Endothelial cell of umbilical vein (primary cell): ENCODE data around the gene BPTF. TPM values are rescaled to one million over a fixed set of nuclear protein-coding genes. Genes with fewer than 3 reads are reported as not detected.
"Not testable (repeated sequence)": the region's sequence is repeated elsewhere in the genome, so short reads cannot be mapped to it uniquely, and the experiment has no call there.

Source experiments
- BruUV-seq: library from RNA; stranded (reverse); fragments of 400-500 nt; replicated peaks from 2 replicates; lab custom pipeline; 2021; lab: Mats Ljungman, UMichigan
- CTCF ChIA-PET: fragments of 300-600, 350-600 bp; sonication (Branson Sonifier 250); formaldehyde crosslinking; loops from one replicate; lab custom pipeline; 2021; ENCODE audit warnings: antibody characterized with exemption, inconsistent platforms; lab: Charles Lee
- POLR2A ChIA-PET: fragments of 300-600, 350-600 bp; sonication (Branson Sonifier 250); formaldehyde crosslinking; loops from one replicate; lab custom pipeline; 2021; ENCODE audit warnings: antibody characterized with exemption, inconsistent platforms; lab: Charles Lee
- DNase-seq: peaks from one replicate; pipeline ENCODE4 v3.0.0-alpha.2; 2011; ENCODE audit warnings: low read depth, low spot score
- FAIRE-seq: peaks from 2 replicates; lab custom pipeline; 2011; peaks lifted over from hg19 to GRCh38; lab: Jason Lieb, UNC
- H2AFZ ChIP-seq: 2 replicates; pipeline ENCODE4 v1.6.0; 2012; ENCODE audit warnings: low read depth, low read length, control low read depth, inconsistent platforms
- H3K27ac ChIP-seq: 2 replicates; pipeline ENCODE4 v1.5.1; 2011; ENCODE audit warnings: low read depth, mild to moderate bottlenecking, control low read depth, low read length, moderate library complexity; ENCODE audit not compliant: insufficient read depth
- H3K27me3 ChIP-seq, 2 experiments: 2 replicates each; pipeline versions ENCODE4 v1.6.0 to v1.6.1; 2011; ENCODE audit warnings: low read length in 2 of 2, mixed read lengths in 1 of 2; ENCODE audit not compliant: control insufficient read depth in 2 of 2, insufficient read depth in 2 of 2
- H3K36me3 ChIP-seq, 2 experiments: 2 replicates in 1 of 2; 3 replicates in 1 of 2; pipeline ENCODE4 v1.5.1; 2011; ENCODE audit warnings: low read length in 2 of 2, mild to moderate bottlenecking in 1 of 2, moderate library complexity in 1 of 2; ENCODE audit not compliant: control insufficient read depth in 2 of 2, insufficient read depth in 2 of 2; ENCODE audit errors: extremely low read depth in 1 of 2
- H3K4me1 ChIP-seq: 3 replicates; pipeline ENCODE4 v1.5.1; 2011; ENCODE audit warnings: mild to moderate bottlenecking, low read length; ENCODE audit not compliant: control insufficient read depth, insufficient read depth; ENCODE audit errors: extremely low read depth
- H3K4me2 ChIP-seq: 2 replicates; pipeline ENCODE4 v1.6.1; 2011; ENCODE audit warnings: low read length, control low read depth, mixed read lengths; ENCODE audit not compliant: insufficient read depth
- H3K4me3 ChIP-seq, 3 experiments: fragments of 200-600 bp in 1 of 3; sonication (generic), shearing (Covaris generic) in 1 of 3; replicated peaks in 1 of 3; 2 replicates each; pipeline ENCODE4 v1.5.1; 2011 to 2016; ENCODE audit warnings: control low read depth in 3 of 3, low read length in 3 of 3, mild to moderate bottlenecking in 2 of 3, inconsistent platforms in 1 of 3, low read depth in 1 of 3, moderate library complexity in 1 of 3; ENCODE audit not compliant: insufficient read depth in 1 of 3
- H3K79me2 ChIP-seq: 2 replicates; pipeline ENCODE4 v1.6.0; 2012; ENCODE audit warnings: low read length, inconsistent platforms; ENCODE audit not compliant: control insufficient read depth, insufficient read depth
- H3K9ac ChIP-seq: replicated peaks from 2 replicates; pipeline ENCODE3; 2011; ENCODE audit warnings: low read length, control low read depth; ENCODE audit not compliant: insufficient read depth; ENCODE audit errors: extremely low read depth
- H3K9me1 ChIP-seq: replicated peaks from 3 replicates; pipeline ENCODE4 v1.6.0; 2011; ENCODE audit warnings: mild to moderate bottlenecking, low read length; ENCODE audit not compliant: control insufficient read depth, insufficient read depth; ENCODE audit errors: extremely low read depth
- H3K9me3 ChIP-seq: replicated peaks from 2 replicates; pipeline ENCODE4 v1.5.1; 2012; ENCODE audit warnings: low read length, inconsistent platforms; ENCODE audit not compliant: control insufficient read depth, insufficient read depth
- H4K20me1 ChIP-seq: replicated peaks from 2 replicates; pipeline ENCODE3; 2011; ENCODE audit warnings: mild to moderate bottlenecking, low read length; ENCODE audit not compliant: control insufficient read depth, insufficient read depth; ENCODE audit errors: extremely low read depth
- EZH2 ChIP-seq: IDR thresholded peaks from 2 replicates; pipeline ENCODE4 v1.6.1; 2012; ENCODE audit warnings: borderline replicate concordance, low read depth, mild to moderate bottlenecking, moderate library complexity, low read length, inconsistent platforms; ENCODE audit not compliant: severe bottlenecking
- FOS ChIP-seq: IDR thresholded peaks from 2 replicates; pipeline ENCODE4 v1.6.1; 2011; ENCODE audit warnings: mild to moderate bottlenecking, low read length, moderate library complexity, borderline replicate concordance; ENCODE audit not compliant: insufficient read depth
- dilution Hi-C: fragments of 300-500 bp; cut with MboI; formaldehyde crosslinking; loops from one replicate; pipeline ENCODE4 v1.15.0; 2019; ENCODE audit warnings: low sequenced_read_pairs; ENCODE audit not compliant: extremely low pct_ligation_motif_present
- intact Hi-C: fragments of 100-400 bp; cut with micrococcal nuclease; formaldehyde crosslinking; loops from one replicate; pipeline ENCODE4 v1.10.0; 2022
- polyA plus RNA-seq, 4 experiments: library from polyadenylated mRNA; depleted of rRNA in 3 of 4; stranded (reverse) in 3 of 4; unstranded in 1 of 4; fragments of >200 nt; gene quantifications; 2 replicates each; pipeline versions ENCODE4 v1.2.1 to v1.2.3, GENCODE V29; 2011 to 2012; ENCODE audit warnings: missing spikeins in 1 of 4
- total RNA-seq: library from RNA; stranded (reverse); gene quantifications from 2 replicates; pipeline ENCODE4 v1.2.3, GENCODE V29; 2021

The BPTF gene
- total and polyA plus RNA-seq, 2 donors (not counting 3 experiments of a cell fraction or from before 2014, with no cell fraction given): 41.0 to 88.1 TPM

- Histone ChIP-seq H4K20me1 (no peaks in the 10 kb centered on the region), H3K79me2 (peaks cover 71% of the 10 kb centered on the region), H2AFZ (no peak overlapping the region), H3K4me1 (peaks cover 8% of the 10 kb centered on the region), H3K4me3 (no peak overlapping the region), H3K27ac (no peak overlapping the region), H3K27me3 (no peaks in the 10 kb centered on the region), H3K4me2 (no peak overlapping the region), H3K9ac (no peak overlapping the region), H3K36me3 (no peaks in the 10 kb centered on the region), H3K9me1 (no peaks in the 10 kb centered on the region), H3K9me3 (no peaks in the 10 kb centered on the region)
- BruUV-seq: no TSS peak
- DNase-seq (no peak), FAIRE-seq (no peak)
- TF ChIP-seq FOS: no peak
- no peak for TF ChIP-seq EZH2
- ChIA-PET POLR2A (no interaction called here), CTCF (no interaction called here)
- dilution Hi-C loops (no loop called here), intact Hi-C loops (no loop called here)
These were observed 20.1 kb downstream of the BPTF start for GRCh38 chr17:67845374-67845773.

GRCh38 chr17:67848189-67848588, 22.9 kb downstream of the BPTF start:
- H3K27ac ChIP-seq, H3K4me2 ChIP-seq, H3K4me1 ChIP-seq, BruUV-seq, H3K9me1 ChIP-seq, DNase-seq, H4K20me1 ChIP-seq, H3K9me3 ChIP-seq, H2AFZ ChIP-seq, intact Hi-C loops, H3K4me3 ChIP-seq, H3K27me3 ChIP-seq, POLR2A ChIA-PET, CTCF ChIA-PET, H3K9ac ChIP-seq, H3K36me3 ChIP-seq, dilution Hi-C loops: not testable (repeated sequence)
- FAIRE-seq: peak; percentile 66
- H3K79me2 ChIP-seq: peaks cover 79% of the 10 kb centered on the region

GRCh38 chr17:67848846-67849245, 23.5 kb downstream of the BPTF start:
- H3K9me1 ChIP-seq, H3K9me3 ChIP-seq, dilution Hi-C loops, DNase-seq, H3K4me3 ChIP-seq, H3K4me2 ChIP-seq, CTCF ChIA-PET, H3K9ac ChIP-seq, H3K36me3 ChIP-seq, intact Hi-C loops, H4K20me1 ChIP-seq, BruUV-seq, H3K4me1 ChIP-seq, H3K27me3 ChIP-seq, H3K27ac ChIP-seq, FAIRE-seq, H2AFZ ChIP-seq, POLR2A ChIA-PET: not testable (repeated sequence)
- H3K79me2 ChIP-seq: peaks cover 79% of the 10 kb centered on the region
